HG03039 (cell line): ENCODE results near the gene FFAR4.
"Not testable (repeated sequence)": the region's sequence is repeated elsewhere in the genome, so short reads cannot be mapped to it uniquely, and the experiment has no call there.

Experiments used
- ATAC-seq: cut with Tn5 transposase; IDR thresholded peaks from one replicate; pipeline ENCODE4 v1.9.1; 2021; ENCODE audit warnings: mild to moderate bottlenecking, moderate library complexity; ENCODE audit not compliant: unreplicated experiment

The FFAR4 gene

DNA sequence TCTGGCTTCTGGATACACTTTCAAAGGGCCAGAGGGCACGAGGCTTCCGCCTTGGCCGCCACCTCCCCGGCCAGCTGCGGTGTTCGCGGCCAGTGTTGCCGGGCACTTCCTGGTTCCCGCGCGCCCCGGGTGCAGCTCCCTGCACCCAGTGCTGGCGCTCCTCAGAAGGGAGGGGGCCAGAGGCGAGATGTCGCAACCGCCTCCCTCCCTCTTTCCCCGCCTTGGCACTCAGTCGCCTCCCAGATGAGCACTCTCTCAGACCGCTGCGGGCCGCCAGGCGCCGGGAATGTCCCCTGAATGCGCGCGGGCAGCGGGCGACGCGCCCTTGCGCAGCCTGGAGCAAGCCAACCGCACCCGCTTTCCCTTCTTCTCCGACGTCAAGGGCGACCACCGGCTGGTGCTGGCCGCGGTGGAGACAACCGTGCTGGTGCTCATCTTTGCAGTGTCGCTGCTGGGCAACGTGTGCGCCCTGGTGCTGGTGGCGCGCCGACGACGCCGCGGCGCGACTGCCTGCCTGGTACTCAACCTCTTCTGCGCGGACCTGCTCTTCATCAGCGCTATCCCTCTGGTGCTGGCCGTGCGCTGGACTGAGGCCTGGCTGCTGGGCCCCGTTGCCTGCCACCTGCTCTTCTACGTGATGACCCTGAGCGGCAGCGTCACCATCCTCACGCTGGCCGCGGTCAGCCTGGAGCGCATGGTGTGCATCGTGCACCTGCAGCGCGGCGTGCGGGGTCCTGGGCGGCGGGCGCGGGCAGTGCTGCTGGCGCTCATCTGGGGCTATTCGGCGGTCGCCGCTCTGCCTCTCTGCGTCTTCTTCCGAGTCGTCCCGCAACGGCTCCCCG lies at the start of gene FFAR4:
TSS of gene FFAR4 (plus strand) at position 231 of the 842 bp plus-strand sequence. CDS start at position 287, 56 bp downstream.
- no peak for ATAC-seq

DNA sequence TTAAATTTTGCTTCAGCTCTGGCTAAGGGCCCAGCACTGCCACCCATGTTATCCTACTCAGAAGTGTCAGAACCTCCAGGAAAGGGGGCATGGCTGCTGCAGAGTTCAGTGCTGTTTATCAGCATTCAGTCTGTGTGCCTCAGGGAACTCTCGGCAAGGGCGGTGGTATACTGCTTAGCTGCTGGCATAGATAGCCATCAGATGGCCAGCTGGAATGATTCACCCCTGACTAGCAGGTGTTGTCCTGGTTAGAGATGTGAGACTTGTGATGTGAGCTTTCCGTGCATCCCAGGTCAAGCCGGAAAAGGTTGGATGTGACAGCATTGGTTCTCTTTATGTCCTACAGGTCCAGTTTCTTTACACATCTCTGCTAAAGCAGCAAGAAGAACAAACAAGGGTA lies 47.9 kb upstream of the FFAR4 start:
- no peak for ATAC-seq

DNA sequence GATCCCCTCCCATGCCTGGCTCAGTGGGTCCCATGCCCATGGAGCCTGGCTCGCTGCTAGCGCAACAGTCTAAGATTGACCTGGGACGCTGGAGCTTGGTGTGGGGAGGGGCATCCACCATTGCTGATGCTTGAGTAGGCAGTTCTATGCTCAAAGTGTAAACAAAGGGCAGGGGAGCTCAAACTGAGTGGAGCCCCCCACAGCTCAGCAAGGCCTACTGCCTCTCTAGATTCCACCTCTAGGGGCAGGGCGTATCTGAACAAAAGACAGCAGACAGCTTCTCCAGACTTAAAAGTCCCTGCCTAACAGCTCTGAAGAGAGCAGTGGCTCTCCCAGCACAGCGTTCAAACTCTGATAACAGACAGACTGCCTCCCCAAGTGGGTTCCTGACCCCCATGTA lies 31.2 kb upstream of the FFAR4 start:
- no peak for ATAC-seq

DNA sequence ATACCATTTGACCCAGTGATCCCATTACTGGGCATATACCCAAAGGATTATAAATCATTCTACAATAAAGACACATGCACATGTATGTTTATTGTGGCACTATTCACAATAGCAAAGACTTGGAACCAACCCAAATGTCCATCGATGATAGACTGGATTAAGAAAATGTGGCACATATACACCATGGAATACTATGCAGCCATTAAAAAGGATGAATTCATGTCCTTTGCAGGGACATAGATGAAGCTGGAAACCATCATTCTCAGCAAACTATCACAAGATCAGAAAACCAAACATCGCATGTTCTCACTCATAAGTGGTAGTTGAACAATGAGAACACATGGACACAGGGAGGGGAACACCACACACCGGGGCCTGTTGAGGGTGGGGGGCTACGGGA lies 25.6 kb upstream of the FFAR4 start:
- ATAC-seq = not testable (repeated sequence)

DNA sequence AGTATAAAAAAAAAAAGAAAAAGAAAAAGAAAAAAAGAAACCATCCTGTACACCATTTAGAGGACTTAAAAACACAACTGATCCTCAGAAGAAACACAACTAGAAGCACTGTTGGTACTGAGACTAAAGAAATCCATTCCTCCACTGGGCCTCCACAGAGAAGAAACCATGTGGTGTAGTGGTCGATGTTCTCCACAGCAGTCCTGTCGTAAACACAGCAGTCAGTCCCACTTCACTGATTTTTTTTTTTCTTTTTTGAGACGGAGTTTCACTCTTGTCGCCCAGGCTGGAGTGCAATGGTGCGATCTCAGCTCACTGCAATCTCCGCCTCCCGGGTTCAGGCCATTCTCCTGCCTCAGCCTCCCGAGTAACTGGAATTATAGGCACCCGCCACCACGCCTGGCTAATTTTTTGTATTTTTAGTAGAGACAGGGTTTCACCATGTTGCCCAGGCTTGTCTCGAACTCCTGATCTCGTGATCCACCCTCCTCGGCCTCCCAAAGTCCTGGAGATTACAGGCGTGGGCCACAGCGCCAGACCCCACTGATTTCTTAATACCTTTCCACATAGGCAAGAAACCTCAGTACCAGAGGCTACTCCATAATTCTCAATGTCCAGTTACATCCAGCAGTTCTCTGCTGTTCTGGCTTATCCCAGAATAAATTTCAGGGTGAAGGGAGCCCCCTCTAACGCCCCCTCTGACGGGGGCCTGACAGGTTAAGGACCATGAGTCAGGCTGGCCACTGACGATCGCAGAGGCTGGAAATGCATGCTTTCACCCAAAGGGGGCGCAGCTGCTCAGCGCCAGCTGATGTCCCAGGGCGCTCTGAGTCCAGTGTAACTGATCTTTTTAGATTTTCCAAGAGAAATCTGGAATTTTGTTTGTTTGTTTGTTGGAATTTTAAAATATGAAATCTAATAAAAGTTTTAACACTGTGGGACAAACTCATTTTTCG lies 24.8 kb upstream of the FFAR4 start:
- ATAC-seq = no peak

DNA sequence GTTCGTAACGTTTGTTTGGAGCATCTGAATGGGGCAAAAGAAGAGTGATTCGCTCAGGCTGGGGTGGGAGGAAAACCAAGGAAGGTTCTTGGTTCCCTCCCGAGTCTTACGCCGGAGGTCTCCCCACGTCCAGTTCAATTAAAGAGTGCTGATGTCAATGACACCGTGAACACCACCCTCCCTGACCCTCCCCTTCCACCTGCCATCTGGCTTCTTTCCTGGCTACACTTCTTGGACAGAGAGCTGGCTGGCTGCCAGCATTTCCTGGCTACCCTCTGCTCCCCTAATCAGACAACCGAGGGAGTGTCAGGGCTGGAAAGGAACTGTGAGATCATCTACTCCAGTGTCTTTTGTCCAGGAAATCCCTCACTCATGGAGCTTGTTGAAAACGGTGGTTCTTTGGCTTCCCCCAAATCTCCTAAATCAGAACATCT lies 24.1 kb upstream of the FFAR4 start:
- no peak for ATAC-seq

DNA sequence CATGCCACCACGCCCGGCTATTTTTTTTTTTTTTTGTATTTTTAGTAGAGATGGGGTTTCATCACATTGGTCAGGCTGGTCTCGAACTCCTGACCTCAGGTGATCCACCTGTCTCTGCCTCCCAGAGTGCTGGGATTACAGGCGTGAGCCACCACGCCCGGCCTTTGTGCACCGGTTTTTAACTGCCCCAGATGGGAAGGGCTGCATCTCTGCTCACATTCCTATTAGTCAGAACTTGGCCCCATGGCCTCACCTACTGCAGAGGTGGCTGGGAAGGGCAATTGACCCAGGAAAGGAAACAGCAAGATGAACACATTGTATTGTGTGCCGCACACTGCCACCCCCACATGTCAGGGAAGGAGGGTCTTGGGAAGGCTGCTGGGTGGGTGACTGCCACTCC lies 19.5 kb upstream of the FFAR4 start:
- not testable (repeated sequence) for ATAC-seq

DNA sequence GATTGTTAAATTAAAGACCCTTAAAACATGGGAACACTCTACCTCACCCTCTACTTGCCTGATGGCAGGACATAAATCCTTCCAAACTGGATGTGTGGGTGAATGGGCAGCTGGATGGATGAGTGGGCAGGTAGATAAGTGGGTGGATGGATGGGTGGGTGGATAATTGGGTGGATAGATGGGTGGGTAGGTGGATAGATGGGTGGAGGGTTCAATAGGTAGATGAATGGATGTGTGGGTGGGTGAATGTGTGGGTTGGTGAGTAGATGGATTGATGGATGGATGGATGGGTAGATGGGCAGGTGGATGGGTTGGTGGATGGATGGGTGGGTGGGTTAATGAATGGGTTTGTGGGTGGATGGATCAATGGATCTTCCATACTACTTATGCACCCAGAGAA lies 18.9 kb upstream of the FFAR4 start:
- no peak for ATAC-seq

DNA sequence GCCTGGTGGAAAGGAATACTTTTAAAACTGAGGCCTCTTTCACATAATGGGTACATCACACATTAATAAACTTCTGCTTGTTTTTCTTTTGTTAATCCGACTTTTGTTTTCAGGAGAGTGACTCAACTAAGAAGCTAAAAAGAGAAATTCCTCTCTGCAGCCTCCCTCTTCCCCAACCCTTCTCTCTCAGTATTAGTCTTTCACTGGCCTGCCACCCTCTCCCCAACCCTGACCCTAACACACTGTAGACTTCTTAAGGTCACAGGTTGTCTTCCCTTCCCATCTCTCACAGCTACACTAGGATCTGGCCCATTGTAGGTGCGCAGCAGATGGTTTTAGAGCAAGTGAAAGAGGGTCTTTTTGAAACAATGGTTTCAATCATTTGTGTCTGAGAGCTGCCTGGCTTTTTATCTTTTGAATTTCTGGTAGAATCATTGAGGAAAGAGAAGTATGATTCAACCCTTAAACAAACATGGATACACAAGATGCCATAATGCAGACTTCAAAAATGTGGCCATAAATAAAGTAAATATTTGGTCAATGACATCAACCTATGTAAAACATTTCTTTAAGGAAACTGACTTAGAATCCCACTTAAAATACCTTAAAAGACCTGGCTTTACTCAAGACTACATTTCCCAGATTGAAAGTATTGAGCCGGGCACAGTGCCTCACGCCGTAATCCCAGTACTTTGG lies 17.9 kb upstream of the FFAR4 start:
- no peak for ATAC-seq

DNA sequence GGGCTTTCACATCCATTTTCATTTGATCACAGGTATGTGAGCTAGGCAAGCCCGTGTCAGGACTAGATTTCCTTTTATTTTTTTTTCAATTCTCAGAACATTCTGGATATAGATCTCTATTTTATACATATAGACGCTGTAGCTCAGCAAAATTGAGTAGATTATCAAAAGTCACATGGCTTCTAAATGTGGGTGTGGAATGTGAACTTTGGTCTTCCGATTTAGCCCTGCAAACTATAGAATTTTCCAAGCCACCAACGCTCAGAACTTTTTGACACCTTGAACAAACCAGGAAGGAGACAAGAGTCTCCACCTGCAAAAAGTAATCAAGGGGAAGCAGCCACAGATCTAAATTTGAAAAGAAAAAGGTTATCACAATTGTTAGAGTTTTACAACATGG lies 15.9 kb upstream of the FFAR4 start:
- ATAC-seq = no peak

DNA sequence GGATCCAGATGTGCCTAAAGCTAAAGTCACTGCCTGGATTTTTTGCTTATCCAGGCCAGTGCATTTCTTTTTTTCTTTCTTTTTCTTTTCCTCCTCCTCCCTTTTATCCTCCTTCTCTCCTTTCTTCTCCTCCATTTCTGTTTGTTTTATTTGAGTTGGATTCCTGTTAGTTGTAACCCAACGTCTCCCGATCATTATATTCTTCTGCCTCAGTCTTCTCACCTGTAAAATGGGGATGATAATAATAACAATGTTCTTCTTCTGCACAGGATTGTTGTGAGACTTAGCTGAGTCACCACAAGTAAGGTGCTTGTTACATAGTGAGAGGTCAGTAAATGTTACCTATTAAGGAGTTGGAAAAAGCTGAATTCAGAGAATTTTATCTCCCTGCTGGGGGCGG lies 13.7 kb upstream of the FFAR4 start:
- no peak for ATAC-seq

DNA sequence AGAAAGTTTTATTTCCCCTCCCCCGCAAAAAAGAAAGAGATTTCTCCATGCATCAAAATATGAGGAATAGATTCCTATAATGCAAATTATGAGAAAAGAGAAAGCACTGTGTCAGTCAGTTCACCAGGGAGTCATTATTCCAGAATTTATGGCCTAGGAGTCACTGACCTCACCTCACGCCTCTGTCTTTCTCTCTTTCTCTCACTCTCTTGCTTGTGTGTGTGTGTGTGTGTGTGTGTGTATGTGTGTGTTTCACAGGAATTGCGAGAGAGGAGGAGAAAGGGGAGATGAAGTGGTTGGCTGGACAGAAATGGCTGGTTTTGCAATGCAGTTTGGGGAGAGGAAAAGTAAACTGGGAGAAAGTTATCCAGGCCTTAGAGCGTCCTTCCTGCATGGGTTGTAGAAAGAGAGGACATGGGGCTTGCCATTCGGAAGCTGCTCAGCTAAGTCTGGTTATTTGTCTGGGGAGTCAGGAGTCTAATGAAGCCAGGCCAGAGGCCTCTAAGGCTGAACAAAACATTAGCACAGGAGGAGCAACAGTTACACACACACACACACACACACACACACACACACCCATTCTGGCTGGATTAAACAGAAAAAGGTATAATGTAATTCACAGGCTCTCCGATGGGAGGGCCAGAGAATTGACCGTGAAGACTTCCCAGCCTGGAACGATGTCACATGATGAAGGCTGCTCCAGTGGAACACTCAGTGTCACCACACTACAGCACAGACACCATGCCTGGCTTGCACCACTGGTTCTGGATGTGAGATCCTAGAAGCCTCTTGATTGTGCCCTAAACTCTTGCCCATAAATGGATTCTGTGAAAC lies 12.8 kb upstream of the FFAR4 start:
- ATAC-seq = no peak

DNA sequence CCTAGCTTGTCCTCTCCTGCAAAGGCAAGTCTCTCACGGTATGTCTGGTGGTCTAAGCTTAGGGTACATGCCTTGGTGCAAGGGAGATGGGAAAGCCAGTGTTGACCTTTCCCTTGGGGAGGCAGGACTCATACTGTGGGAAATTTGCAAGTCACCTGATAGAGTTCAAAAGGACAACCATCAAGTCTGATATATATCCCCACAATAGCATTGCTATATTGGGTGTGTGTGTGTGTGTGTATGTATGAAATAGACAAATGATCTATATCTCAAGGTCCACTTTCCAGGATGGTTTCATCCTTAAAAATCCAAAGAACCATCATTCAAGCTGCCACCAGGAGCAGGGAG lies 12.2 kb upstream of the FFAR4 start:
- no peak for ATAC-seq

DNA sequence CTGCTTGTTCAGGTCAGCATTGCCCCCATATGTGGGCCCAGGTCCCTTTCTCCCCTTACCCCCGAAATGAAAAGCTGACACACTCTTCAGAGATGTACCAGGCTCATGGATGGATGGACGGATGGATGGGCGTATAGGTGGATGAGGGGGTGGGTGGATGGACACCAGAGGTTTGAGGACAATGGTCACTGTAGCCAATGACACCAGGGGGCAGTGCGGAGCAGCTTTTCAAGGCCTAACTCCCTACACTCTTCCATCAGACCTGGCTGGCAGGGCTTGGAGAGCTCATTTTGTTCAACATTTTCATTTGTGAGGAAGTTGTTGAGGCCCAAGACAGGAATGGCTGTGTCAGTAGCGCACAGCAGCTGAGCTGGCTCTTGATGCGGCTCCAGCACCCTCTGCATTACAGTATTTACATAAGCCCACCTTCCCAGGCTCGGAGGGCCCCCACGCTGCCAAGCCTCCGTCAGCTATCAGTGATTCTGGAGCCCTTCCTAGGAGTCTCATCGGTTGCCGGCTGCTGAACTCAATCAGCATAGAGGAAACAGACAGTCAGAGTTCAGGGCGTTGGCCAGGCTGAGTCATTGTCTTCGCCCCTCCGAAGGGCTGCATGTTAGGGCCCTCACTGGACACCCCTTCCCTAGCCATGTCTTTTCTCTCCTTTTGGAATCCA lies 11.6 kb upstream of the FFAR4 start:
- no peak for ATAC-seq

DNA sequence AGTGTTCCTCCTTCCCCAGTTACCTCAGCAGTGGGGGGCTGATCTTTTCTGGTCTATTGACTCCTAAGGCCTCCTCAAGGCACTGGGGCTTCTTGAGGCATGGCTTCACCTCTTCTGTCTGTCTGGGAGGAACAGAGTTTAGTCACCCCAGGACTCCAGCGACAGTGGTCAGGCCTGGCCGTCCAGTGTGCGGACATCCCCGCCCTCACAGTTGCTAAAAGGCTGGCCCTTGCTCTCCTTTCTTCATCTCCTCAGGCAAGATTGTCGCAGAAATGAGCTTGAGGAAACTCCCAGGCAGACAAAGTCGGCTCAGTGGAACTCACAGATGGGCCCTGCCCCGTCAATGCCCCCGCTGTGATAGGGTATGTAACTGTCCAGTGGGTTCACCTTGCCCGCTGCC lies 7.0 kb upstream of the FFAR4 start:
- ATAC-seq = no peak

DNA sequence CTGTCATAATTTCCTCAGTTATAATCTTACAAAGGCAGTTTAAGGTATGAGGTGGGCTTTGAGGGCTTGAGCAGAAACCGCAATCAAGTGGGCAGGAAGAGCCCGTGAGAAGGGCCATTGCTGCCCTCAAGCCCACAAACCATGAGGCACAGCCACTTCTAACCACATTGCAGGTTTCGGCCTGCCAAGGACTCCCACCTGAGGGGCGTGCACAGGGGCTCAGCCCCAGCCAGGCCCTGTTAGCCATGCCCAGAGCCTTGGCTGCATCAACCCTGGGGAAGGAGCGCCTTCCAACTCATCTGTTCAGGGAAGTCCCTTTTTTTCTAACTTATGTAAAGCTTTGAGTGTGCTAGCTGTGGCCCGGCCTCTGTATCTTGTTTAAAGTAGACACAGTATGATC lies 5.9 kb upstream of the FFAR4 start:
- no peak for ATAC-seq

DNA sequence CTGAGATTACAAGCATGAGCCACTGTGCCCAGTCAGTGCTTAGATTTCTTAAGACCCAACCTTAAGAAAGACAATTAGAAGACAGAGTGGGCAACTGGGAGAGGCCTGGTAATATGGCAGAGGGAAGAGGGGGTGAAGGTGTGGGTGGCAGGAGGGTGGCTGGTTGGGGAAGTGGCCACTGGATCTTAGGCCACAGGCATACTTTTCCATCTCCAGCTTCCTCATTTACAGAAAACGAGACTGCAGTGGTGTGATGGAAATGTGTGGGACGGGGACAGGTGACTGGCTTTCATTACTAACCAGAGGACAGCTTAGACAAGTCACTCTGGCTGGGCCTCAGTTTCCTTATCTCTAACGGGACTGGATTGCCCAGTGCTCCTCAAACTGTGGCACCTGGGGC lies 1.0 kb upstream of the FFAR4 start:
- no peak for ATAC-seq

DNA sequence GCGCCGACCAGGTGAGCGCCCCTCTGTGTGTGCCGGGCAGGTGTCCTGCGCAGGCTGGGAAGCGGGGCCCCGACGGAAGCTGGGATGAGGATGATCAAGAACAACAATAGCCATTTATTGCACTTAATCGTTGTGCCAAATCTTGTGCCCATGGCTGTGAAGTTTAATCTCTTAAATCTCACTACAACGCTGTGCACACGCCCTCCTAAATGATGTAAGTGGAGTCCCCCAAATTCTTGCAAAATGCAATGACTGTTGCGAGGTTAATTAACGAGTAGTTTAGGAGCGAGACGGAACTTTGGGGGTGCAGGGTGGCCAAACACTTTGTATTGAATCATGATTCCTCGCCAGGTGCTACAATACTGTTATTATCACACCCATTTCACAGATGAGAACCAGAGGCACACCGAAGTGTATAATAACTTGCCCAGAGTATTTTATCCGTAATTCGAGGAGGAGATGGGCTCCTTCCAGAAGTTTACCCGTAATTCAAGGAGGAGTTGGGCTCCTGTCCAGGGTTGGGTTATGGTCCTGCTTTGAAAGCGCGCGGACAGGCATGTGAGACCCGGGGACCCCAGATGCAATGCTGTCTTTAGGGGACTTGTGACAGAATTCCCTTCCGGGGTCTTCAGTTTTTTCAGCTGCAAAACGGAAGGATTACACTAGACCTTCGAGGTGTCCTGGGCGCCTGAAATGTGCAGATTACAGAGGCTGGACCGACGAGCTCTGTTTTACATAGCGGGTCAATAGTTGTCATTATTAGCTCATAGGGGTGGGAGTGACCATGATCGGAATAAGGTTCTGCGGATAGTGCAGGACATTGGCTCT lies 1.0 kb downstream of the FFAR4 start:
- ATAC-seq = no peak

DNA sequence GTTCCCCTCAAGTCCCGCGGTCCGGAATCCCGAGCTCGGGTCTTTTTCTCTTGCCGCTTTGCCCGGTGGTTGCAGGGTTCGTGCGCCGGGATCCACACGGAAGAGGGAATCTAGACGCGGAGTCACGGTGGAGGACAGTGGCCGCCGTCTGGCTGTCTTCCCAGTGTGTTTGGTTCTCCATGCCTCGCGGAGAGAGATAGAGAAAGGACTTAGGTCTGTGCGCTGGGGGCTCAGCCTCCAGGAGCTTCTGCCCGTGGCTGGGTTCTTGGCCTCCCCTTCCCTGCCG lies 1.6 kb downstream of the FFAR4 start:
- no peak for ATAC-seq
